Heart right ventricle (tissue), 16 donors: ENCODE measurements around the gene LASP1NB.

Experiments used
- ATAC-seq, 8 donors: fragments of 200-7000 bp; cut with Tn5 transposase; one replicate each; pipeline ENCODE4 v1.9.1; 2020; ENCODE audit warnings: mild to moderate bottlenecking in 8 of 8, moderate library complexity in 8 of 8, moderate number of reproducible peaks in 1 of 8
- DNase-seq, 2 donors: peaks; one replicate each; pipeline ENCODE4 v3.0.0-alpha.2; 2020
- H3K27ac ChIP-seq, 10 donors: fragments of 200-600 bp; sonication (generic) in 2 of 10; one replicate each; pipeline versions ENCODE4 v1.5.0 to v1.8.0; 2020 to 2022; ENCODE audit warnings: mild to moderate bottlenecking in 3 of 10
- H3K27me3 ChIP-seq, 7 donors: fragments of 200-600 bp; one replicate each; pipeline ENCODE4 v1.8.0; 2021 to 2022; ENCODE audit warnings: mild to moderate bottlenecking in 2 of 7
- H3K36me3 ChIP-seq, 9 donors: fragments of 200-600 bp; sonication (generic) in 1 of 9; one replicate each; pipeline versions ENCODE4 v1.5.0 to v1.8.0; 2020 to 2022; ENCODE audit warnings: mild to moderate bottlenecking in 2 of 9
- H3K4me1 ChIP-seq, 9 donors: fragments of 200-600 bp; sonication (generic) in 1 of 9; one replicate each; pipeline versions ENCODE4 v1.5.0 to v1.8.0; 2020 to 2022; ENCODE audit warnings: mild to moderate bottlenecking in 4 of 9
- H3K4me3 ChIP-seq, 10 donors: fragments of 200-600 bp; sonication (generic) in 2 of 10; one replicate each; pipeline versions ENCODE4 v1.5.0 to v1.8.0; 2020 to 2022; ENCODE audit warnings: mild to moderate bottlenecking in 7 of 10, moderate library complexity in 2 of 10
- H3K9me3 ChIP-seq, 11 donors: fragments of 200-600 bp in 10 of 11; sonication (generic) in 2 of 11; one replicate each; pipeline versions ENCODE4 v1.5.0 to v1.8.0; 2013 to 2022; ENCODE audit warnings: mild to moderate bottlenecking in 2 of 11, control low read depth in 1 of 11, moderate library complexity in 1 of 11
- CTCF ChIP-seq, 9 donors: fragments of 200-600 bp; sonication (generic) in 2 of 9; IDR thresholded peaks; one replicate each; pipeline versions ENCODE4 v1.5.0 to v1.8.0; 2021 to 2022; ENCODE audit warnings: antibody characterized with exemption in 9 of 9, mild to moderate bottlenecking in 5 of 9, moderate library complexity in 1 of 9
- WGBS, 2 donors: extraction: QIAGEN DNeasy Blood & Tissue Kit; methylation state at CpG; one replicate each; pipeline ENCODE4 v1.1.7; 2013; ENCODE audit warnings: inconsistent platforms in 1 of 2; 5-methylcytosine and 5-hydroxymethylcytosine counted together
- intact Hi-C, 10 donors: fragments of 100-400 bp; cut with DNase I; formaldehyde crosslinking; loops; one replicate each; pipeline versions ENCODE4 v1.11.1 to v1.14.2; 2022
- donor health status: Arrhythmogenic right ventricular cardiomyopathy.
- donor health status: ischemic (EF 13 %, LVEDD 7.1; RV severe dilation, severe dysfunction).
- donor health status: healthy with polysubstance abuse.
- donor health status: DM: no; HTN: yes; CAD: no.
- donor health status: DM: no; HTN: no; CAD: no.
- donor health status: ischemic (EF 25% LVEDD 6.9; RV normal size, moderate dysfunction).
- donor health status: ischemic (EF 25% LVEDD 5.7; RV mildly dilated, moderate dysfunction).
- donor health status: healthy.
- donor health status: DM: yes; HTN: yes; CAD: no.
- donor health status: Ischemic cardiomyopathy.
- donor health status: ischemic (EF 35%, LVEDD 5.7; RV mildly dilated, moderate dysfunction).
- donor health status: nonischemic (EF 11% LVEDD 7.7; RV severe dilation, severe dysfunction).
- donor health status: DM: yes; HTN: yes; CAD: no.
- donor health status: PGD.
- donor health status: ischemic (EF 29% LVEDD 5.4; RV normal size, mild dysfunction).
- donor health status: nonischemic (EF 23%, LVEDD 6.1; RV moderate dilation, normal function).

Gene LASP1NB

DNA sequence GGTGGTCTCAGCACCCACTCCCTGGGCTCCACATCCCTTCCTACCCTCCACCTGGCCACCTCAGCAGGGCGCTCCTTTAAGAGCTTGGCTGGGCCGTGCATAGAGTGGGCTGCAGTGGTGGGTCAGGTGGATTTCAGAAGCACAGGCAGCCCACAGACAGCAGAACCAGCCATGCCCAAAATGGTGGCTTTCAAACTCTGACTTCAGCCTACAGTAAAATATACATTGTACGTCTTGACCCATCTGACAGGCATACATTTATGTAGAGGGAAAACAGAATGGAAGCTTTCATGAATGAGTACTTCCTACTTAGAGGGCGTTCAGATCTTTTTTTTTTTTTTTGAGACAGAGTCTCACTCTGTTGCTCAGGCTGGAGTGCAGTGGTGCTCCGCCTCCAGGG, 26.0 kb upstream of the LASP1NB start:
- WGBS, 2 donors: 80 to 87% methylated on average over 5 of the region's 5 CpGs
- no peaks in the 10 kb centered on the region for H3K27me3 ChIP-seq
- no peak for ATAC-seq
- DNase-seq: no peak
- intact Hi-C loops: no loop called here
- TF ChIP-seq CTCF (IDR thresholded peaks at IDR 0.05): no peak
- peak overlapping the region; percentile 3 to 86 (median 68) for H3K27ac ChIP-seq
- peaks cover 37 to 95% (median 80%) of the 10 kb centered on the region in 9 donors for H3K4me1 ChIP-seq
- peaks cover 0 to 74% (median 13%) of the 10 kb centered on the region in 9 donors for H3K36me3 ChIP-seq
- no peaks in the 10 kb centered on the region for H3K9me3 ChIP-seq
- H3K4me3 ChIP-seq: peak overlapping the region in 1 of 10 donors; percentile 13

DNA sequence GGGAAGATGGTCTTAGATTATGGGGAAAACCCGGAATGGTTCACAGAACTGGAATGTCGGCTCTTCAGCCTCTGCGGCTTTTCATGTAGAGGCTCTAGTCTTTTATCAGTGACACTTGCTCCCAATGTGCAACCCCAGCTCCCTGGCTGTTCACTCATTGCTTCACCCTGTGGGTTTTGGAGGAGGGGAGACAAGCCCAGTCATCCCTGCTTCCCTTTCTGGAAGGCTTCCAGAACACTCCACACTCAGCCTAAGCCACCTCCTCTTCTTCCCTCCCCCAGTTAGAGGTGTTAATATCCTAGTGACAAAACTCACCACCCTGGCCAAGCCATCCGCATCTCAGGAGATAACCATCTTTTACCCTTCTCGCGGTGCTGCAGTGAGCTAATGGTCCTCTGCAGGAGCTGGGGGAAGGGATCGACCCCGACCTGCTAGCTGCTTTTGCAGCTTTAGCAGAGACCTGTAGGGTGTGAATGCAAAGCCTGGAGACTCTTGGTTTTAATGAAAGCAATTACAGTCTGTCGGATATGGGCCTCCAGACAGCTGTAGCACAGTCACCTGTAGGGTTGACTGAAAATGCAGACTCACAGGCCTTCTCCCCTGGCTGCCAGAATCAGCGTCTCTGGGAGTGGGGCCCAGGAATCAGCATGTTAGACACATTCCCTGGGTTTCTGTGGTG, 24.3 kb upstream of the LASP1NB start:
- Histone ChIP-seq H3K27me3 (no peaks in the 10 kb centered on the region), H3K27ac (peak overlapping the region; percentile 20 to 86 (median 59)), H3K4me3 (peak overlapping the region in 2 of 10 donors; percentile 5), H3K36me3 (peaks cover 0 to 72% (median 9%) of the 10 kb centered on the region in 9 donors), H3K4me1 (peaks cover 37 to 88% (median 78%) of the 10 kb centered on the region in 9 donors), H3K9me3 (no peaks in the 10 kb centered on the region)
- DNase-seq (peak in 1 of 2 donors; percentile 25), ATAC-seq (peak; percentile 7 to 72 (median 32))
- 24 to 32% methylated on average over 10 of the region's 10 CpGs for WGBS, 2 donors
- intact Hi-C loops: no loop called here
- no peak for TF ChIP-seq CTCF (IDR thresholded peaks at IDR 0.05)

DNA sequence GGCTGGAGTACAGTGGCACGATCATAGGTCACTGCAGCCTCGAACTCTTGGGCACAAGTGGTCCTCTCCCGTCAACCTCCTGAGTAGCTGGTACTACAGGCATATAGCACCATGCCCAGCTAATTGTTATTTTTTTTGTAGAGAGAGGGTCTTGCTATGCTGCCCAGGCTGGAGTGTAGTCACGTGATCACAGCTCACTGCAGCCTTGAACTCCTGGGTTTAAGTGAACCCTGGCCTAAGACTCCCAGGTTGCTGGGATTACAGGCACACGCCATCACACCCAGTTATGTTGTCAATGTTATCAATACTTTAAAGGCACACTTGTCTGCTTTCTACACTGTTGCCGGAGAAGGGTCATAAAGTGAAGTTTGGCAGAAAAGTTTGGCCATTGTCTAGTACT, 22.0 kb upstream of the LASP1NB start:
- Histone ChIP-seq H3K36me3 (peaks cover 0 to 71% (median 5%) of the 10 kb centered on the region in 9 donors), H3K27me3 (no peaks in the 10 kb centered on the region), H3K27ac (peak overlapping the region in 4 of 10 donors; percentile 4 to 86 (median 37)), H3K4me3 (no peak overlapping the region), H3K4me1 (peaks cover 38 to 88% (median 78%) of the 10 kb centered on the region in 9 donors), H3K9me3 (no peaks in the 10 kb centered on the region)
- DNase-seq: no peak
- 92 to 95% methylated on average over 6 of the region's 6 CpGs for WGBS, 2 donors
- TF ChIP-seq CTCF (IDR thresholded peaks at IDR 0.05): no peak
- ATAC-seq: no peak
- intact Hi-C loops: no loop called here

DNA sequence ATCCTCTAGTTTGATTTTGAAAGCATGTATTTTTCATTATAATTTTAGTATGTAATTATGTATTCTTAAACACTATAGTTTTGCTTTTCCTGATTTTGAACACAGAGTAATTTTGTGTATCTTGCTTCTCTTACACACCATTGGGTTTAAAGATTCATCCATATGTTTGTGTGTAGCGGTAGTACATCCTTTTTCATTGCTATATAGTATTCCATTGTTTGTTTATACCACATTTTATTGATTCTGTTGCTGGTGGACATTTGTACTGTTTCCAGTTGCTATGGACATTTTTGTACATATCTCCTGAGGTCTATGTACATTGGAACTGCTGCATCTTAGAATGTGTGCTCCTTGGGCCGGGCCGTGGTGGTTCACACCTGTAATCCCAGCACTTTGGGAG, 20.5 kb upstream of the LASP1NB start:
- Histone ChIP-seq H3K36me3 (peaks cover 0 to 62% (median 3%) of the 10 kb centered on the region in 9 donors), H3K27ac (no peak overlapping the region), H3K4me3 (no peak overlapping the region), H3K9me3 (no peaks in the 10 kb centered on the region), H3K27me3 (no peaks in the 10 kb centered on the region), H3K4me1 (peaks cover 38 to 85% (median 74%) of the 10 kb centered on the region in 9 donors)
- TF ChIP-seq CTCF (IDR thresholded peaks at IDR 0.05): no peak
- ATAC-seq: no peak
- 97 to 98% methylated on average over 3 of the region's 3 CpGs for WGBS, 2 donors
- no peak for DNase-seq
- intact Hi-C loops: loop anchor here in 3 of 10 donors (5.0 kb wide), 1 partner anchor 33 kb away; the partner anchor contains the start of gene LASP1 (in 3 of the 3)
